ENCODE data around the gene MT2A.
"Not testable (repeated sequence)": the region's sequence is repeated elsewhere in the genome, so short reads cannot be mapped to it uniquely, and the experiment has no call there.

The MT2A gene

GRCh38 chr16:56608043-56608875 lies at the start of gene MT2A:
Gene MT2A, plus strand, starts transcription at chr16:56608584. Its CDS starts 72 bp downstream, at chr16:56608656.
- peak; percentile 92 for DNase-seq (ENCODE audit: low spot score)

- no peak for DNase-seq (ENCODE audit: low spot score)
These were observed 49.3 kb upstream of the MT2A start for GRCh38 chr16:56559109-56559508.

GRCh38 chr16:56560447-56560846 lies 47.9 kb upstream of the MT2A start:
- no peak for DNase-seq (ENCODE audit: low spot score)

- DNase-seq (ENCODE audit: low spot score) = no peak
These were observed 47.3 kb upstream of the MT2A start for GRCh38 chr16:56561126-56561525.

- DNase-seq (ENCODE audit: low spot score) = no peak
These were observed 43.4 kb upstream of the MT2A start, which contains the start of gene MT4 for GRCh38 chr16:56564793-56565477. Gene MT4, plus strand, starts transcription at chr16:56565073. Its CDS starts 56 bp downstream, at chr16:56565129.

GRCh38 chr16:56569971-56570370 lies 38.4 kb upstream of the MT2A start:
- no peak for DNase-seq (ENCODE audit: low spot score)

GRCh38 chr16:56571525-56571924 lies 36.9 kb upstream of the MT2A start:
- DNase-seq (ENCODE audit: low spot score) = no peak

- DNase-seq (ENCODE audit: low spot score) = no peak
These were observed 33.8 kb upstream of the MT2A start for GRCh38 chr16:56574625-56575024.

- DNase-seq (ENCODE audit: low spot score) = peak; percentile 63
These were observed 31.6 kb upstream of the MT2A start for GRCh38 chr16:56576585-56577299.

GRCh38 chr16:56577300-56577625 lies 31.1 kb upstream of the MT2A start:
- no peak for DNase-seq (ENCODE audit: low spot score)

GRCh38 chr16:56580391-56581048 lies 27.9 kb upstream of the MT2A start:
- DNase-seq (ENCODE audit: low spot score) = no peak

- DNase-seq (ENCODE audit: low spot score) = not testable (repeated sequence)
These were observed 25.5 kb upstream of the MT2A start for GRCh38 chr16:56582911-56583310.

- no peak for DNase-seq (ENCODE audit: low spot score)
These were observed 24.8 kb upstream of the MT2A start for GRCh38 chr16:56583351-56584168.

- no peak for DNase-seq (ENCODE audit: low spot score)
These were observed 24.1 kb upstream of the MT2A start for GRCh38 chr16:56584276-56584675.

- DNase-seq (ENCODE audit: low spot score) = no peak
These were observed 19.6 kb upstream of the MT2A start for GRCh38 chr16:56588781-56589140.

- no peak for DNase-seq (ENCODE audit: low spot score)
These were observed 19.0 kb upstream of the MT2A start, which contains the start of gene MT3 for GRCh38 chr16:56589141-56590039. Gene MT3, plus strand, starts transcription at chr16:56589528. Its CDS starts 63 bp downstream, at chr16:56589591.

GRCh38 chr16:56591377-56592060 lies 16.9 kb upstream of the MT2A start:
- DNase-seq (ENCODE audit: low spot score) = no peak

- no peak for DNase-seq (ENCODE audit: low spot score)
These were observed 14.7 kb upstream of the MT2A start for GRCh38 chr16:56593573-56594291.

GRCh38 chr16:56594292-56594619 lies 14.1 kb upstream of the MT2A start:
- DNase-seq (ENCODE audit: low spot score) = no peak

Data from AG08395 (cell line).